H9 (cell line): ENCODE data around the gene ATAD3C. TPM values are rescaled to one million over a fixed set of nuclear protein-coding genes. Genes with fewer than 3 reads are reported as not detected.
A peak's percentile ranks its signal among the peaks of the same experiment; 100 is the strongest.
"Not testable (repeated sequence)": the region's sequence is repeated elsewhere in the genome, so short reads cannot be mapped to it uniquely, and the experiment has no call there.

Experiments used
- DNase-seq: peaks from one replicate; pipeline ENCODE4 v3.0.0-alpha.2; 2017
- H2AFZ ChIP-seq: one replicate; pipeline ENCODE4 v1.6.1; 2013; ENCODE audit warnings: mild to moderate bottlenecking, low read length, control low read depth, moderate library complexity
- H2AK5ac ChIP-seq: 2 replicates; pipeline ENCODE4 v1.6.1; 2013; ENCODE audit warnings: low read length, control low read depth, mixed read lengths; ENCODE audit not compliant: insufficient read length
- H2BK120ac ChIP-seq: one replicate; pipeline ENCODE4 v1.6.1; 2013; ENCODE audit warnings: low read depth, mild to moderate bottlenecking, low read length, control low read depth, inconsistent platforms; ENCODE audit not compliant: poor library complexity, severe bottlenecking
- H2BK12ac ChIP-seq: 2 replicates; pipeline ENCODE4 v1.6.1; 2013; ENCODE audit warnings: low read length, control low read depth, mixed read lengths, low read depth; ENCODE audit not compliant: insufficient read length
- H2BK15ac ChIP-seq: 2 replicates; pipeline ENCODE4 v1.6.1; 2013; ENCODE audit warnings: low read depth, low read length, control low read depth
- H2BK20ac ChIP-seq: one replicate; pipeline ENCODE4 v1.6.1; 2013; ENCODE audit warnings: low read depth, mild to moderate bottlenecking, low read length, control low read depth, inconsistent platforms; ENCODE audit not compliant: poor library complexity, severe bottlenecking
- H2BK5ac ChIP-seq: 2 replicates; pipeline ENCODE4 v1.6.1; 2013; ENCODE audit warnings: low read length, control low read depth, mixed read lengths; ENCODE audit not compliant: insufficient read length
- H3K14ac ChIP-seq: 2 replicates; pipeline ENCODE4 v1.6.1; 2013; ENCODE audit warnings: low read length, control low read depth; ENCODE audit not compliant: insufficient read depth
- H3K18ac ChIP-seq: 2 replicates; pipeline ENCODE4 v1.6.1; 2013; ENCODE audit warnings: low read depth, mild to moderate bottlenecking, mixed read lengths, low read length, control low read depth; ENCODE audit not compliant: insufficient read length
- H3K23ac ChIP-seq: 2 replicates; pipeline ENCODE4 v1.6.1; 2013; ENCODE audit warnings: low read length, control low read depth, mixed read lengths, low read depth; ENCODE audit not compliant: insufficient read length
- H3K23me2 ChIP-seq: 2 replicates; pipeline ENCODE4 v1.6.1; 2013; ENCODE audit warnings: low read depth, mild to moderate bottlenecking, mixed read lengths, low read length, control low read depth; ENCODE audit not compliant: insufficient read length, poor library complexity, severe bottlenecking
- H3K27ac ChIP-seq: 2 replicates; pipeline ENCODE4 v1.5.1; 2013; ENCODE audit warnings: low read length, control low read depth, mixed read lengths, low read depth; ENCODE audit not compliant: insufficient read length
- H3K27me3 ChIP-seq: 2 replicates; pipeline ENCODE4 v1.6.1; 2013; ENCODE audit warnings: low read length, control low read depth, inconsistent platforms; ENCODE audit not compliant: insufficient read depth
- H3K4ac ChIP-seq: 2 replicates; pipeline ENCODE4 v1.6.1; 2013; ENCODE audit warnings: low read depth, mild to moderate bottlenecking, control low read depth, inconsistent platforms, low read length, moderate library complexity
- H3K4me1 ChIP-seq: 2 replicates; pipeline ENCODE4 v1.6.1; 2013; ENCODE audit warnings: low read length, control low read depth, inconsistent platforms; ENCODE audit not compliant: insufficient read depth
- H3K4me2 ChIP-seq: 2 replicates; pipeline ENCODE4 v1.6.1; 2013; ENCODE audit warnings: low read length, control low read depth, mixed read lengths; ENCODE audit not compliant: insufficient read length, insufficient read depth
- H3K56ac ChIP-seq: 2 replicates; pipeline ENCODE4 v1.6.1; 2013; ENCODE audit warnings: low read depth, mild to moderate bottlenecking, mixed read lengths, low read length, control low read depth; ENCODE audit not compliant: insufficient read length
- H3K79me1 ChIP-seq: 2 replicates; pipeline ENCODE4 v1.6.1; 2013; ENCODE audit warnings: low read depth, mild to moderate bottlenecking, moderate library complexity, low read length, control low read depth, inconsistent platforms; ENCODE audit not compliant: insufficient read depth, poor library complexity, severe bottlenecking
- H3K79me2 ChIP-seq: 2 replicates; pipeline ENCODE4 v1.6.1; 2013; ENCODE audit warnings: low read length, control low read depth, inconsistent platforms; ENCODE audit not compliant: insufficient read depth
- H3K9ac ChIP-seq: 2 replicates; pipeline ENCODE4 v1.6.1; 2013; ENCODE audit warnings: low read length, control low read depth, mixed read lengths; ENCODE audit not compliant: insufficient read length; ENCODE audit errors: extremely low read depth
- H3K9me3 ChIP-seq: one replicate; pipeline ENCODE4 v1.6.1; 2013; ENCODE audit warnings: low read depth, low read length, inconsistent platforms; ENCODE audit not compliant: control insufficient read depth
- H3T11ph ChIP-seq: one replicate; pipeline ENCODE4 v1.6.1; 2013; ENCODE audit warnings: mild to moderate bottlenecking, low read length, control low read depth, inconsistent platforms
- H4K20me1 ChIP-seq: one replicate; pipeline ENCODE4 v1.6.1; 2013; ENCODE audit not compliant: control insufficient read depth, insufficient read length, insufficient read depth
- H4K5ac ChIP-seq: 2 replicates; pipeline ENCODE4 v1.6.1; 2013; ENCODE audit warnings: low read depth, mild to moderate bottlenecking, mixed read lengths, low read length, control low read depth; ENCODE audit not compliant: insufficient read length
- H4K8ac ChIP-seq: replicated peaks from 2 replicates; pipeline ENCODE4 v1.6.1; 2013; ENCODE audit warnings: low read length, control low read depth, mixed read lengths, low read depth; ENCODE audit not compliant: insufficient read length
- H4K91ac ChIP-seq: 2 replicates; pipeline ENCODE4 v1.6.1; 2013; ENCODE audit warnings: low read depth, mild to moderate bottlenecking, moderate library complexity, mixed read lengths, low read length, control low read depth; ENCODE audit not compliant: insufficient read length
- H3K27ac Mint-ChIP-seq, 3 experiments: 2 replicates in 2 of 3; 3 replicates in 1 of 3; pipeline ENCODE4 v1.8.0; 2020 to 2021; ENCODE audit warnings: mixed read lengths in 3 of 3, mild to moderate bottlenecking in 1 of 3, moderate library complexity in 1 of 3
- H3K27me3 Mint-ChIP-seq: 2 replicates; pipeline ENCODE4 v1.8.0; 2021; ENCODE audit warnings: low read depth, mild to moderate bottlenecking, moderate library complexity, mixed read lengths
- H3K36me3 Mint-ChIP-seq, 3 experiments: 2 replicates in 2 of 3; 3 replicates in 1 of 3; pipeline ENCODE4 v1.8.0; 2020 to 2021; ENCODE audit warnings: low read depth in 3 of 3, mixed read lengths in 3 of 3; ENCODE audit not compliant: insufficient read depth in 1 of 3
- H3K4me1 Mint-ChIP-seq, 2 experiments: 2 replicates each; pipeline ENCODE4 v1.8.0; 2020; ENCODE audit warnings: mixed read lengths in 2 of 2
- H3K4me3 Mint-ChIP-seq, 2 experiments: 2 replicates in 1 of 2; 3 replicates in 1 of 2; pipeline ENCODE4 v1.8.0; 2020 to 2021; ENCODE audit warnings: mild to moderate bottlenecking in 2 of 2, mixed read lengths in 2 of 2, moderate library complexity in 1 of 2
- H3K9me3 Mint-ChIP-seq, 2 experiments: 2 replicates in 1 of 2; 3 replicates in 1 of 2; pipeline ENCODE4 v1.8.0; 2020; ENCODE audit warnings: mild to moderate bottlenecking in 2 of 2, mixed read lengths in 2 of 2, moderate library complexity in 1 of 2
- CTCF ChIP-seq: fragments of 200-600 bp; sonication (generic); conservative IDR thresholded peaks from 3 replicates; pipeline ENCODE4 v1.8.0; 2021; ENCODE audit warnings: antibody characterized with exemption, mild to moderate bottlenecking
- WGBS: extraction: QIAGEN DNeasy Blood & Tissue Kit; methylation state at CpG from one replicate; pipeline ENCODE4 v1.1.7; 2013; ENCODE audit warnings: missing lambda C conversion rate, low lambda C conversion rate, mixed read lengths; ENCODE audit not compliant: insufficient read length; ENCODE audit errors: extremely low coverage; 5-methylcytosine and 5-hydroxymethylcytosine counted together
- total RNA-seq: library from RNA; stranded (reverse); gene quantifications from 2 replicates; pipeline ENCODE4 v1.2.1, GENCODE V29; 2021

ATAD3C gene
- total RNA-seq, 1 experiment from 2014 or later, result 7.7 TPM

GRCh38 chr1:1471389-1472052 is 22.0 kb downstream of the ATAD3C start, which contains the start of gene ATAD3B:
TSS of gene ATAD3B (plus strand) at chr1:1471765. CDS start at chr1:1471885, 120 bp downstream.
- TF ChIP-seq CTCF, result no peak
- Histone ChIP-seq H3K56ac (no peak within 1 kb of the TSS), H3K27me3 (no peaks in the 10 kb centered on the region), H3K79me1 (peaks cover under 1% of the 10 kb centered on the region), H2BK12ac (no peak within 1 kb of the TSS), H2BK15ac (no peak within 1 kb of the TSS), H4K91ac (no peak within 1 kb of the TSS), H3K9ac (peak within 1 kb of the TSS; percentile 73), H3K18ac (no peak within 1 kb of the TSS), H3K23ac (no peak within 1 kb of the TSS), H2AK5ac (no peak within 1 kb of the TSS), H3K14ac (no peak within 1 kb of the TSS), H3K23me2 (peaks cover 9% of the 10 kb centered on the region), H3K79me2 (peaks cover 8% of the 10 kb centered on the region; the same call in 1 of the 2 replicates), H2AFZ (no peak within 1 kb of the TSS), H3K4ac (no peak within 1 kb of the TSS), H4K20me1 (no peaks in the 10 kb centered on the region), H3K9me3 (no peaks in the 10 kb centered on the region), H3T11ph (no peak within 1 kb of the TSS), H3K4me2 (peak within 1 kb of the TSS; percentile 92), H2BK5ac (no peak within 1 kb of the TSS), H3K4me1 (no peaks in the 10 kb centered on the region), H4K5ac (no peak within 1 kb of the TSS), H3K27ac (peak within 1 kb of the TSS; percentile 23), H2BK20ac (no peak within 1 kb of the TSS), H2BK120ac (no peak within 1 kb of the TSS), H4K8ac (no peak within 1 kb of the TSS)
- Mint-ChIP-seq H3K4me1 (peaks cover 13 to 14% of the 10 kb centered on the region in 2 experiments), H3K4me3 (peak within 1 kb of the TSS; percentile 82 to 95), H3K27me3 (no peaks in the 10 kb centered on the region), H3K9me3 (no peaks in the 10 kb centered on the region), H3K27ac (peak within 1 kb of the TSS; percentile 76 to 96 (median 93)), H3K36me3 (peaks cover 1 to 10% (median 1%) of the 10 kb centered on the region in 3 experiments; a peak in 5 of 7 replicates)
- peak; percentile 90 for DNase-seq
- no CpG with 5 or more reads among the region's 87 CpGs for WGBS

- H3K79me1 ChIP-seq, H2BK15ac ChIP-seq, H2BK5ac ChIP-seq, H3K9me3 ChIP-seq, H4K5ac ChIP-seq, H3K4ac ChIP-seq, H3K23ac ChIP-seq, H2AK5ac ChIP-seq, H4K20me1 ChIP-seq, H3K27ac ChIP-seq, H3K4me1 ChIP-seq, H3K27me3 Mint-ChIP-seq, H3K56ac ChIP-seq, H3K18ac ChIP-seq, H4K8ac ChIP-seq, H2BK12ac ChIP-seq, DNase-seq, H2AFZ ChIP-seq, H3K14ac ChIP-seq, H3K23me2 ChIP-seq, H4K91ac ChIP-seq, H3T11ph ChIP-seq, H3K27me3 ChIP-seq, H3K9me3 Mint-ChIP-seq, H2BK20ac ChIP-seq, H2BK120ac ChIP-seq, H3K79me2 ChIP-seq: not testable (repeated sequence)
- Mint-ChIP-seq H3K36me3 (peaks cover 3 to 16% (median 8%) of the 10 kb centered on the region in 3 experiments), H3K27ac (peak overlapping the region in 1 of 3 experiments; percentile 64; a peak in 1 of 7 replicates), H3K4me3 (peak overlapping the region; percentile 79 to 83), H3K4me1 (peaks cover 13 to 14% of the 10 kb centered on the region in 2 experiments)
- Histone ChIP-seq H3K4me2 (peak overlapping the region; percentile 92), H3K9ac (peak overlapping the region; percentile 65)
- no CpG with 5 or more reads among the region's 65 CpGs for WGBS
Observed at GRCh38 chr1:1472053-1472876, 22.8 kb downstream of the ATAD3C start.
